ENCODE results near the gene FAM180A.
"Not testable (repeated sequence)": the region's sequence is repeated elsewhere in the genome, so short reads cannot be mapped to it uniquely, and the experiment has no call there.

The FAM180A gene

GRCh38 chr7:135784013-135784412 is 35.4 kb upstream of the FAM180A start:
- H3K9me3 ChIP-seq (ENCODE audit: insufficient read depth, low read length): no peaks in the 10 kb centered on the region
- no peak overlapping the region for H3K9ac ChIP-seq (ENCODE audit: low read length)
- H4K20me1 ChIP-seq (ENCODE audit: insufficient read depth, low read length): no peaks in the 10 kb centered on the region
- H2AFZ ChIP-seq (ENCODE audit: low read depth, low read length): no peak overlapping the region
- H3K4me2 ChIP-seq (ENCODE audit: low read length): no peak overlapping the region
- peaks cover 56% of the 10 kb centered on the region for H3K27me3 ChIP-seq (ENCODE audit: low read depth, low read length)
- H3K79me2 ChIP-seq (ENCODE audit: low read length): no peaks in the 10 kb centered on the region
- no peaks in the 10 kb centered on the region for H3K36me3 ChIP-seq (replicated peaks; ENCODE audit: low read depth, low read length)
- TF ChIP-seq, protein P1, sequence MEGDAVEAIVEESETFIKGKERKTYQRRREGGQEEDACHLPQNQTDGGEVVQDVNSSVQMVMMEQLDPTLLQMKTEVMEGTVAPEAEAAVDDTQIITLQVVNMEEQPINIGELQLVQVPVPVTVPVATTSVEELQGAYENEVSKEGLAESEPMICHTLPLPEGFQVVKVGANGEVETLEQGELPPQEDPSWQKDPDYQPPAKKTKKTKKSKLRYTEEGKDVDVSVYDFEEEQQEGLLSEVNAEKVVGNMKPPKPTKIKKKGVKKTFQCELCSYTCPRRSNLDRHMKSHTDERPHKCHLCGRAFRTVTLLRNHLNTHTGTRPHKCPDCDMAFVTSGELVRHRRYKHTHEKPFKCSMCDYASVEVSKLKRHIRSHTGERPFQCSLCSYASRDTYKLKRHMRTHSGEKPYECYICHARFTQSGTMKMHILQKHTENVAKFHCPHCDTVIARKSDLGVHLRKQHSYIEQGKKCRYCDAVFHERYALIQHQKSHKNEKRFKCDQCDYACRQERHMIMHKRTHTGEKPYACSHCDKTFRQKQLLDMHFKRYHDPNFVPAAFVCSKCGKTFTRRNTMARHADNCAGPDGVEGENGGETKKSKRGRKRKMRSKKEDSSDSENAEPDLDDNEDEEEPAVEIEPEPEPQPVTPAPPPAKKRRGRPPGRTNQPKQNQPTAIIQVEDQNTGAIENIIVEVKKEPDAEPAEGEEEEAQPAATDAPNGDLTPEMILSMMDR (IDR thresholded peaks at IDR 0.05; ENCODE audit: low read depth, low read length): no peak
- no peak for TF ChIP-seq EZH2phosphoT487 (IDR thresholded peaks at IDR 0.05; ENCODE audit: low read depth)
- no peaks in the 10 kb centered on the region for H3K4me1 ChIP-seq (ENCODE audit: low read length)
- H3K4me3 ChIP-seq (ENCODE audit: low read length): no peak overlapping the region
- no peak overlapping the region for H3K27ac ChIP-seq (ENCODE audit: low read length)

GRCh38 chr7:135782801-135783200 is 34.2 kb upstream of the FAM180A start:
- Histone ChIP-seq H3K4me2 (ENCODE audit: low read length) (no peak overlapping the region), H3K27me3 (ENCODE audit: low read depth, low read length) (peaks cover 64% of the 10 kb centered on the region), H2AFZ (ENCODE audit: low read depth, low read length) (no peak overlapping the region), H3K36me3 (replicated peaks; ENCODE audit: low read depth, low read length) (no peaks in the 10 kb centered on the region), H4K20me1 (ENCODE audit: insufficient read depth, low read length) (no peaks in the 10 kb centered on the region), H3K27ac (ENCODE audit: low read length) (no peak overlapping the region), H3K79me2 (ENCODE audit: low read length) (no peaks in the 10 kb centered on the region), H3K4me3 (ENCODE audit: low read length) (no peak overlapping the region), H3K9ac (ENCODE audit: low read length) (no peak overlapping the region), H3K4me1 (ENCODE audit: low read length) (no peaks in the 10 kb centered on the region), H3K9me3 (ENCODE audit: insufficient read depth, low read length) (no peaks in the 10 kb centered on the region)
- no peak for TF ChIP-seq EZH2phosphoT487 (IDR thresholded peaks at IDR 0.05; ENCODE audit: low read depth)
- TF ChIP-seq, protein P1 (IDR thresholded peaks at IDR 0.05; ENCODE audit: low read depth, low read length): no peak

DNA sequence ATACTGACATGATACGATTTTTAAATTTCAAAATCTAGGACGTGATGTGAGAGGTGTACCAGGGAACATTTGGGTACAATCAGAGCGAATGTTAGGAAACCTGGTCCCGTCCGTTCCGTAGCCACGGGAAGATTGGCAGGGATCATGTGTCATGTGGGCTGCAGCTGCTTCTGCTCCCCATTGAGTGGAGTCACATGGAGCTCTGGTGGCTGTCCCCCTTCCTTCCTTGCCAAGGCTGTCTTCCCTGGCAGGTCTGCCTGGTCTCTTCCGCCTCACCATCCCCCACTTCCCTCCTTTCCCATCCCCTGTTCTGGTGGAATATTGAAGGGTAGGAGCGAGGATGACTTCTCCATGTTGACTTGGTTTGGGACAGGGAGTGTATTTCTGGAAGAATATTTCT is 33.8 kb upstream of the FAM180A start:
- Histone ChIP-seq H3K27ac (ENCODE audit: low read length) (no peak overlapping the region), H3K9me3 (ENCODE audit: insufficient read depth, low read length) (no peaks in the 10 kb centered on the region), H4K20me1 (ENCODE audit: insufficient read depth, low read length) (no peaks in the 10 kb centered on the region), H3K9ac (ENCODE audit: low read length) (no peak overlapping the region), H3K4me1 (ENCODE audit: low read length) (no peaks in the 10 kb centered on the region), H3K27me3 (ENCODE audit: low read depth, low read length) (peaks cover 66% of the 10 kb centered on the region), H3K79me2 (ENCODE audit: low read length) (no peaks in the 10 kb centered on the region), H3K36me3 (replicated peaks; ENCODE audit: low read depth, low read length) (no peaks in the 10 kb centered on the region), H2AFZ (ENCODE audit: low read depth, low read length) (no peak overlapping the region), H3K4me2 (ENCODE audit: low read length) (no peak overlapping the region), H3K4me3 (ENCODE audit: low read length) (no peak overlapping the region)
- no peak for TF ChIP-seq EZH2phosphoT487 (IDR thresholded peaks at IDR 0.05; ENCODE audit: low read depth)
- TF ChIP-seq, protein P1 (IDR thresholded peaks at IDR 0.05; ENCODE audit: low read depth, low read length): no peak

- H3K9me3 ChIP-seq (ENCODE audit: insufficient read depth, low read length): no peaks in the 10 kb centered on the region
- no peaks in the 10 kb centered on the region for H3K4me1 ChIP-seq (ENCODE audit: low read length)
- H3K36me3 ChIP-seq (replicated peaks; ENCODE audit: low read depth, low read length): no peaks in the 10 kb centered on the region
- H4K20me1 ChIP-seq (ENCODE audit: insufficient read depth, low read length): no peaks in the 10 kb centered on the region
- H3K4me3 ChIP-seq (ENCODE audit: low read length): no peak overlapping the region
- H3K9ac ChIP-seq (ENCODE audit: low read length): no peak overlapping the region
- no peak overlapping the region for H3K27ac ChIP-seq (ENCODE audit: low read length)
- TF ChIP-seq, protein P1 (IDR thresholded peaks at IDR 0.05; ENCODE audit: low read depth, low read length): no peak
- TF ChIP-seq EZH2phosphoT487 (IDR thresholded peaks at IDR 0.05; ENCODE audit: low read depth): no peak
- H2AFZ ChIP-seq (ENCODE audit: low read depth, low read length): no peak overlapping the region
- no peak overlapping the region for H3K4me2 ChIP-seq (ENCODE audit: low read length)
- peaks cover 33% of the 10 kb centered on the region for H3K27me3 ChIP-seq (ENCODE audit: low read depth, low read length)
- no peaks in the 10 kb centered on the region for H3K79me2 ChIP-seq (ENCODE audit: low read length)
Measured at GRCh38 chr7:135777626-135778398, 29.2 kb upstream of the FAM180A start.

GRCh38 chr7:135775915-135776314 is 27.3 kb upstream of the FAM180A start:
- H3K36me3 ChIP-seq (replicated peaks; ENCODE audit: low read depth, low read length); H3K4me3 ChIP-seq (ENCODE audit: low read length); H3K9ac ChIP-seq (ENCODE audit: low read length); H3K27ac ChIP-seq (ENCODE audit: low read length); H3K79me2 ChIP-seq (ENCODE audit: low read length); H3K9me3 ChIP-seq (ENCODE audit: insufficient read depth, low read length); H3K4me2 ChIP-seq (ENCODE audit: low read length); H3K4me1 ChIP-seq (ENCODE audit: low read length); H4K20me1 ChIP-seq (ENCODE audit: insufficient read depth, low read length); H2AFZ ChIP-seq (ENCODE audit: low read depth, low read length): not testable (repeated sequence)
- peaks cover 23% of the 10 kb centered on the region for H3K27me3 ChIP-seq (ENCODE audit: low read depth, low read length)

Measured in OCI-LY3 (cell line).